ENCODE data around the gene NBPF15.
"Not testable (repeated sequence)": the region's sequence is repeated elsewhere in the genome, so short reads cannot be mapped to it uniquely, and the experiment has no call there.

DNA sequence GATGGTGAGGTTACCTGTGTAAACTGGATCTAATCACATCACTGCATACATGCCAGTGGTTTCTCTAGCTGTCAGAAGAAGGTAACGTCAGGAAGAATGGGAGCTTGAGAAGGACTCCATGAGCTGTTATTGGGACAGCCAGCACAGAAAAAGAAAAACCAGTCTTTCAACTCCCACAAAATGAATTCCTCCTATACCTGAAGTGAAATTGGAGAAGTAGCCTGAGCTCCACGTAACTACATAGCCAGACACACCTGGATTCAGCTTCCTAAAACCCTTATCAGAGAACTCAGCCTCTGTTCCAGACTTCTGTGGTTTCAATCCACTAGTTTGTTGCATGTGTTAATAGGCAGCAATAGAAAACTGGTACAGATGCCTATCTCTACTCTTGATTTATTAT lies 25.5 kb upstream of the NBPF15 start:
- TF ChIP-seq EZH2phosphoT487 (IDR thresholded peaks at IDR 0.05; ENCODE audit: low read length); CTCF (IDR thresholded peaks at IDR 0.05; ENCODE audit: low read length); EZH2 (optimal IDR thresholded peaks at IDR 0.05; ENCODE audit: low read depth, low read length): not testable (repeated sequence)

Data from MM.1S (cell line).